ENCODE results near the gene AGO4. TPM values are rescaled to one million over a fixed set of nuclear protein-coding genes. Genes with fewer than 3 reads are reported as not detected.

AGO4 gene
- total and polyA plus RNA-seq, 4 donors: 1.7 to 14.9 (median 7.3) TPM

- TF ChIP-seq ATF3 (IDR thresholded peaks at IDR 0.05) (no peak), ZBTB33 (IDR thresholded peaks at IDR 0.05) (no peak), YY1 (IDR thresholded peaks at IDR 0.05) (no peak), FOXA1 (IDR thresholded peaks at IDR 0.05) (no peak), TAF1 (conservative IDR thresholded peaks at IDR 0.05) (no peak), RAD21 (IDR thresholded peaks at IDR 0.05) (no peak), NR2F2 (IDR thresholded peaks at IDR 0.05) (no peak)
- TF ChIP-seq, protein P1, sequence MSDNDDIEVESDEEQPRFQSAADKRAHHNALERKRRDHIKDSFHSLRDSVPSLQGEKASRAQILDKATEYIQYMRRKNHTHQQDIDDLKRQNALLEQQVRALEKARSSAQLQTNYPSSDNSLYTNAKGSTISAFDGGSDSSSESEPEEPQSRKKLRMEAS (IDR thresholded peaks at IDR 0.05): no peak
- TF ChIP-seq, protein P2, sequence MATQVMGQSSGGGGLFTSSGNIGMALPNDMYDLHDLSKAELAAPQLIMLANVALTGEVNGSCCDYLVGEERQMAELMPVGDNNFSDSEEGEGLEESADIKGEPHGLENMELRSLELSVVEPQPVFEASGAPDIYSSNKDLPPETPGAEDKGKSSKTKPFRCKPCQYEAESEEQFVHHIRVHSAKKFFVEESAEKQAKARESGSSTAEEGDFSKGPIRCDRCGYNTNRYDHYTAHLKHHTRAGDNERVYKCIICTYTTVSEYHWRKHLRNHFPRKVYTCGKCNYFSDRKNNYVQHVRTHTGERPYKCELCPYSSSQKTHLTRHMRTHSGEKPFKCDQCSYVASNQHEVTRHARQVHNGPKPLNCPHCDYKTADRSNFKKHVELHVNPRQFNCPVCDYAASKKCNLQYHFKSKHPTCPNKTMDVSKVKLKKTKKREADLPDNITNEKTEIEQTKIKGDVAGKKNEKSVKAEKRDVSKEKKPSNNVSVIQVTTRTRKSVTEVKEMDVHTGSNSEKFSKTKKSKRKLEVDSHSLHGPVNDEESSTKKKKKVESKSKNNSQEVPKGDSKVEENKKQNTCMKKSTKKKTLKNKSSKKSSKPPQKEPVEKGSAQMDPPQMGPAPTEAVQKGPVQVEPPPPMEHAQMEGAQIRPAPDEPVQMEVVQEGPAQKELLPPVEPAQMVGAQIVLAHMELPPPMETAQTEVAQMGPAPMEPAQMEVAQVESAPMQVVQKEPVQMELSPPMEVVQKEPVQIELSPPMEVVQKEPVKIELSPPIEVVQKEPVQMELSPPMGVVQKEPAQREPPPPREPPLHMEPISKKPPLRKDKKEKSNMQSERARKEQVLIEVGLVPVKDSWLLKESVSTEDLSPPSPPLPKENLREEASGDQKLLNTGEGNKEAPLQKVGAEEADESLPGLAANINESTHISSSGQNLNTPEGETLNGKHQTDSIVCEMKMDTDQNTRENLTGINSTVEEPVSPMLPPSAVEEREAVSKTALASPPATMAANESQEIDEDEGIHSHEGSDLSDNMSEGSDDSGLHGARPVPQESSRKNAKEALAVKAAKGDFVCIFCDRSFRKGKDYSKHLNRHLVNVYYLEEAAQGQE (IDR thresholded peaks at IDR 0.05): no peak
- TF ChIP-seq, protein P3, sequence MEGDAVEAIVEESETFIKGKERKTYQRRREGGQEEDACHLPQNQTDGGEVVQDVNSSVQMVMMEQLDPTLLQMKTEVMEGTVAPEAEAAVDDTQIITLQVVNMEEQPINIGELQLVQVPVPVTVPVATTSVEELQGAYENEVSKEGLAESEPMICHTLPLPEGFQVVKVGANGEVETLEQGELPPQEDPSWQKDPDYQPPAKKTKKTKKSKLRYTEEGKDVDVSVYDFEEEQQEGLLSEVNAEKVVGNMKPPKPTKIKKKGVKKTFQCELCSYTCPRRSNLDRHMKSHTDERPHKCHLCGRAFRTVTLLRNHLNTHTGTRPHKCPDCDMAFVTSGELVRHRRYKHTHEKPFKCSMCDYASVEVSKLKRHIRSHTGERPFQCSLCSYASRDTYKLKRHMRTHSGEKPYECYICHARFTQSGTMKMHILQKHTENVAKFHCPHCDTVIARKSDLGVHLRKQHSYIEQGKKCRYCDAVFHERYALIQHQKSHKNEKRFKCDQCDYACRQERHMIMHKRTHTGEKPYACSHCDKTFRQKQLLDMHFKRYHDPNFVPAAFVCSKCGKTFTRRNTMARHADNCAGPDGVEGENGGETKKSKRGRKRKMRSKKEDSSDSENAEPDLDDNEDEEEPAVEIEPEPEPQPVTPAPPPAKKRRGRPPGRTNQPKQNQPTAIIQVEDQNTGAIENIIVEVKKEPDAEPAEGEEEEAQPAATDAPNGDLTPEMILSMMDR (IDR thresholded peaks at IDR 0.05; ENCODE audit: low read depth, low read length, missing input control): no peak
- Histone ChIP-seq H3K36me3 (ENCODE audit: control insufficient read depth in 4 of 4, insufficient read depth in 3 of 4, low read depth in 1 of 4, low read length in 3 of 4) (no peaks in the 10 kb centered on the region), H3K4me3 (ENCODE audit: low read depth in 1 of 3, low read length in 3 of 3) (no peak overlapping the region), H3K4me1 (ENCODE audit: control insufficient read depth in 4 of 4, insufficient read depth in 4 of 4, low read length in 3 of 4) (peaks cover 0 to 3% (median 0%) of the 10 kb centered on the region in 4 donors), H3K9me3 (ENCODE audit: control insufficient read depth in 4 of 4, low read length in 3 of 4) (no peaks in the 10 kb centered on the region), H3K9ac (ENCODE audit: low read depth in 1 of 2, low read length in 2 of 2) (no peak overlapping the region), H3K27me3 (ENCODE audit: control insufficient read depth in 4 of 4, insufficient read depth in 4 of 4, low read length in 3 of 4) (no peaks in the 10 kb centered on the region), H3K27ac (ENCODE audit: low read depth in 1 of 2, low read length in 2 of 2) (no peak overlapping the region)
- DNase-seq (ENCODE audit: low spot score): no peak
- WGBS: 97% methylated on average over 1 of the region's 1 CpG
Measured at GRCh38 chr1:35863136-35863535, 55.3 kb downstream of the AGO4 start.

GRCh38 chr1:35863881-35864625 is 56.2 kb downstream of the AGO4 start:
- no peak overlapping the region for H3K4me3 ChIP-seq (ENCODE audit: low read depth in 1 of 3, low read length in 3 of 3)
- DNase-seq (ENCODE audit: low spot score): no peak
- no peaks in the 10 kb centered on the region for H3K27me3 ChIP-seq (ENCODE audit: control insufficient read depth in 4 of 4, insufficient read depth in 4 of 4, low read length in 3 of 4)
- H3K36me3 ChIP-seq (ENCODE audit: control insufficient read depth in 4 of 4, insufficient read depth in 3 of 4, low read depth in 1 of 4, low read length in 3 of 4): no peaks in the 10 kb centered on the region
- H3K27ac ChIP-seq (ENCODE audit: low read depth in 1 of 2, low read length in 2 of 2): no peak overlapping the region
- H3K9ac ChIP-seq (ENCODE audit: low read depth in 1 of 2, low read length in 2 of 2): no peak overlapping the region
- peaks cover 0 to 3% (median 0%) of the 10 kb centered on the region in 4 donors for H3K4me1 ChIP-seq (ENCODE audit: control insufficient read depth in 4 of 4, insufficient read depth in 4 of 4, low read length in 3 of 4)
- 67% methylated on average over 3 of the region's 3 CpGs for WGBS
- H3K9me3 ChIP-seq (ENCODE audit: control insufficient read depth in 4 of 4, low read length in 3 of 4): no peaks in the 10 kb centered on the region
- TF ChIP-seq GABPA (IDR thresholded peaks at IDR 0.05 in 1 of 2, conservative IDR thresholded peaks at IDR 0.05 in 1 of 2) (no peak), JUND (IDR thresholded peaks at IDR 0.05) (no peak), FOXA2 (IDR thresholded peaks at IDR 0.05) (no peak), ATF3 (IDR thresholded peaks at IDR 0.05) (no peak), RAD21 (IDR thresholded peaks at IDR 0.05) (no peak)
- TF ChIP-seq, protein P2 (IDR thresholded peaks at IDR 0.05): no peak
- TF ChIP-seq, protein P3 (IDR thresholded peaks at IDR 0.05; ENCODE audit: low read depth, low read length, missing input control): no peak
